Superior temporal gyrus (tissue), 1 donor: ENCODE data around the gene POPDC2.
"Not testable (repeated sequence)": the region's sequence is repeated elsewhere in the genome, so short reads cannot be mapped to it uniquely, and the experiment has no call there.

Source experiments
- DNase-seq: peaks from one replicate; pipeline ENCODE4 v3.0.0-alpha.2; 2016; ENCODE audit errors: extremely low spot score

Gene POPDC2, protein sequence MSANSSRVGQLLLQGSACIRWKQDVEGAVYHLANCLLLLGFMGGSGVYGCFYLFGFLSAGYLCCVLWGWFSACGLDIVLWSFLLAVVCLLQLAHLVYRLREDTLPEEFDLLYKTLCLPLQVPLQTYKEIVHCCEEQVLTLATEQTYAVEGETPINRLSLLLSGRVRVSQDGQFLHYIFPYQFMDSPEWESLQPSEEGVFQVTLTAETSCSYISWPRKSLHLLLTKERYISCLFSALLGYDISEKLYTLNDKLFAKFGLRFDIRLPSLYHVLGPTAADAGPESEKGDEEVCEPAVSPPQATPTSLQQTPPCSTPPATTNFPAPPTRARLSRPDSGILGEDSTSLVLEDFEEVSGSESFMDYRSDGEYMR

GRCh38 chr3:119660474-119661440 is at the start of gene POPDC2:
POPDC2 (minus strand) TSS chr3:119660589; CDS start chr3:119660423, 166 bp downstream.
- DNase-seq = no peak

DNA sequence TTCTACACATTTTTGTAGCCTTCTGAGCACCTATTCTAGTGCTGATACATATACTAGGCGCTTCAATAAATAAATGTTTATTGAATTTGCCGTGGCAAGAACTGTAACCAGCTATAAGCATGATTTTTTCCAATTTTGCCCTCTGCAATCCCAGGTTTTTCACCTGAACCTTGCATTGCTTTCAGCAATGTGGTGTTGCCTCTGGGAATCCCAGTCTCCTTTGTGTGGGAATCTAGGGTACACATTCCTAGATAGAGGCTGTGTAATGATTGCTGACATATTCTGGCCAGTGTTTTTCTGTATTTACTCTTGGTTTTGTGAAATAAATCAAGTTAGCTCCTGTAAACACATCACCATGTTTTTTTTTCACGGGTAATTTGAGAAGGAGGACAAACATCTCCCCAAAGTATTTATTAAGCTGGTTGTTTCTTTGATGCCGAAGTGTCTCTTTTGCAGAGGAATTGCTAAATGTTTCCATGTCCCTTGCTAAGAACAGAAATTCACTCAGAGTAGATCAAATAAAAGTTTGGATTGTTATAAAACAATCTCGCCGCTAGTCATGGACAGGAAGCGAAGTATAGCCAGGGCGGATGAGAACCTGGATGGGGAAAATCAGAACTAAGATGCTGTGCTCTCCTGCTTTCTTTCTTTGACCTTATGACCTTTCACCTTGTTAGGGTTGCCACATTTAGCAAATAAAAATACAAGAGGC is 43.6 kb upstream of the POPDC2 start:
- DNase-seq = no peak

DNA sequence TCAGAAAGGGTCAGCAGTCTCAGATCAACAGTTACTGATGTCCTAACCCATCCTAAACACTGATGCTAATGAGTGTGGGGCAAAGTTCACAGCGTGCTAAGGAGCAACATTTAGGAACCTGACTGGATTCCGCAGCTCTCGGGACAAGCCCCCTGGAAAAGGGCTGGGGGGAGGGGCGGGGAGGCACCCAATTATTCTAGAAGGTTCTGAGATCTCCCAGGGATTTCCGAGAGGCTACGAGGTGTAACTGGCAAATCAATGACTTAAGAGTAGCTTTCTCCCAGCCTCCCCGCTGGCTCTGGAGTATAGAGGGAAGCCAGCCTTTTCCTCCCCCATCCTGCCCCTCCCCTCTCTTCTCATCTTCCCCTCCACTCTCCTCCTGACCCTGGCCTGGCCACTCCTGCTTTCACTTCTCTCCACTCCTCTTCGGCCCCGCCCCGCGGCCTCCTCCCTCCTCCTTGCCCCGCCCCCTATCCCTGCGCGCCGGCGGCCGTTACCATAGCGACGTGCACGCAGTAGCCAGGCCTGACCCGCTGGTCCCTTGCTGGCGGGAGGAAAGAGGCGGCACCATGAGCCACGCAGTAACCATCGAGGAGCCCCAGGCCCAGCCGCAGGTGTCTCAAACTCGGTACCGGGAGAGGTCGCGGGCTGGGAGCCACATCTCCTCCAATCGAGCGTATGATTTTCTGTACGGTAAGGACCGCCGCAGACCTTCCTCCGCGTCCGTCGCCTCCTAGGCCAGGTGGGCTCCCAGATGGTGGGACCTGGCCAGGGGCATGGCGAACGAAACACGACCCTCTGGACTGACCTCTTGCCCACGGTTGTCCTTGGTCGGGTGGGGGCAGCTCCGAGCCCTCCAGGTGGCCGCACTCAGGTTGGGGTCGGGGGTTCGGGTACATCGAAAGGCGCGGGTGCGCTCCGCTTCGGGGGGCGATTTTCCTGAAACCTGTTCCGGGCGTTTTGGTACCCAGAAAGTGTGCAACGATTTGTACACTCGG is 42.4 kb upstream of the POPDC2 start, which contains the start of gene CFAP91:
CFAP91 (plus strand) TSS at position 493 of the 998 bp plus-strand sequence; CDS start at position 570, 77 bp downstream.
- DNase-seq = peak; percentile 85

DNA sequence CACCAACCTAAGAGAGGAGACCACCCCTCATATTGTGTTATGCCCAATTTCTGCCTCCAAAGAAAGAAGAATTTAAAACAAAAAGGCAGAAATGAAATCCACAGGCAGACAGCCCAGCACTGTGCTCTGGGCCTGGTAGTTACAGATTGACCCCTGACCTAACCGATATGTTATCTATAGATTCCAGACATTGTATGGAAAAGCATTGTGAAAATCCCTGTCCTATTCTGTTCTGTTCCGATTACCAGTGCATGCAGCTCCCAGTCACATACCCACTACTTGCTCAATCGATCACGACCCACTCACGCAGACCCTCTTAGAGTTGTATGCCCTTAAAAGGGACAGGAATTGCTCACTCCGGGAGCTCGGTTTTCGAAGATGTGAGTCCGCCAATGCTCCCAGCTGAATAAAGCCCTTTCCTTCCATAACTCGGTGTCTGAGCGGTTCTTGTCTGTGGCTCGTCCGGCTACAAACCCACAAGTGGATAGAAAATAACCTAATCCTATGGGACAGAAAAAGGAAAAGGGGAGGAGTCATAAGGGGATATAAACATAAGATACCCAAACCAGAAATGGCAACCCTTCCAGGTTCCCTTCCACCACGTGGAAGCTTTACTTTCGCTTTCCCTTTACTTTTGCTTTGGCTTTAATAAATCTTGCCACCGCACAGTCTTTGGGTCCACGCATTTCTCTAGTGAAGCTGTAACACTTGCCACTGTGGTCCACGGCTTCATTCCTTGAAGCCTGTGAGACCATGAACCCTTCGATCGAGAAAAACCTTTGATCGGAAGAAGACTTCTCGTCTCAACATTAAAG is 40.7 kb upstream of the POPDC2 start:
- no peak for DNase-seq

DNA sequence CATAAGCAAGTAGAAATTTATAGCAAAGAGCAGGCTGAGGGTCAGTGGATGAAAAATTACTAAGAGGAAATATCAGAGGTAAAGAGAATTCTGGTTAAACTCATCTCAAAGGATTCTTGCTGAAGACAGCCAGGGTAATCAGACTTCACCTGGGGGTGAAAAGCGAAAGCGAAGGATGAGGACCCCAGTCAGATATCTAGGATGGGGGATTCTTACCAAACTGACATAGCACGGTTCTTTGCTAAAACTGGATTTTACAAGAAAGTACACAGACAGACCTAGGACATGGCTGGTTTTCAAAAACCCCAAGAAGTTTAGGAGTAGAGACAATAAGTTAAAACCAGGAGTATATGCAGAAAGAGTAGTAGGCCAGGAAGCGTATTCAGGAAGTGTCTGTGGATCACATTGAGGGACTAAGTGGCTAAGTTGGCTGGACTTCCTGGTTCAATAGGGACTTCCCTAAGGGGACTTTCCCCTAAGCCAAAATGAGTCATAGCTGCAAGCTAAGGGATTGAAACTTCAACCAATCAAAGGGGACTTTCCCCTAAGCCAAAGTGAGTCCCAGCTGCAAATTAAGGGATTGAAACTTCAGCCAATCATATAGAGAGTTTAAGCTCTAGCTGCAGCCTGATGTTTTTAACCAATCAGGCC is 40.0 kb upstream of the POPDC2 start:
- no peak for DNase-seq

GRCh38 chr3:119697394-119697793 is 37.0 kb upstream of the POPDC2 start:
- no peak for DNase-seq

- no peak for DNase-seq
Observed at GRCh38 chr3:119695480-119695879, 35.1 kb upstream of the POPDC2 start.

DNA sequence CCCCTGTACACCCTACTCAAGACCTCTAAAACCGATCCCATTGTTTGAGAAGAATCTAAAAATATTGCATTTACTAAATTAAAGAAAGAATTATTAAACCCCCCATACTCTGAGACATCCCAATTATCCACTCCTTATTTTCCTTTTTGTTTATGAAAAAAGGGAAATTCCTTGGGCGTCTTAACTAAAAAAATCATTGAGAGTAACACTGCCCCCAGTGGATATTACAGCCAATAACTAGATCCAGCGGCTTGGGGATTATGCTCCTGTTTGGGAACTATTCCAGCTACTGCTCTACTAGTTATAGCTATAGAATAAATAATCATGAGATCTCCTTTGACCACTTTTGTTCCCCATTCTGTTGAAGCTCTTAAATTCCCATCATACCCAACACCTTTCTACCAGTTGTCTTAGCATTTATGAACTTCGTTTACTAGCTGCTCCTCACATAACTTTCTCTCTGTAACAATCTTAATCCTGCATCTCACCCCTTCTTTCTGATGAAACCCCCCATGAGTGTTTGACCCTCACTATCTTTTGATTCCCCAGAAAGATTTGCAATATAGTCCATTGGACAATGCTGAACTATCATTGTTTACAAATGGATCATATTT is 29.8 kb upstream of the POPDC2 start:
- DNase-seq = no peak

GRCh38 chr3:119683421-119683820 is 23.0 kb upstream of the POPDC2 start:
- DNase-seq = no peak

DNA sequence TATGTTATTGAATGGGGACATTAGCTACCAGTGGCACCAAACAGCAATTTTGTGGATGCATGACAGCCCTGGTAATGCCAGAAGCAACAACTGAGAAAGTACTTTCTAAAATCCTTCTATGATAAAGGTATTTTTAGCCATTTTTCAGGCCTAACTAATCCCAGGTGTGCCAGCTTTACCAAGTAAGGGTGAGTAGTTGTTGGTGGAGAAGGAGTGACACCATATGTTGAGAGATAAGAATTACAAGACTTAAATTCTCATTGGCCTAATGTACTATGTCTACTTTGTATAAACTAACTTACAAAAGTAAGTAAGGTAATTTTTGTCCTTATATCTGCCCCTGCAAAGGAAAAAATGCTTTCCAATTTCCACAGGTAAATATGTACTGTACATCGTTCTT is 20.9 kb upstream of the POPDC2 start:
- no peak for DNase-seq

GRCh38 chr3:119679874-119680273 is 19.5 kb upstream of the POPDC2 start:
- DNase-seq = no peak

DNA sequence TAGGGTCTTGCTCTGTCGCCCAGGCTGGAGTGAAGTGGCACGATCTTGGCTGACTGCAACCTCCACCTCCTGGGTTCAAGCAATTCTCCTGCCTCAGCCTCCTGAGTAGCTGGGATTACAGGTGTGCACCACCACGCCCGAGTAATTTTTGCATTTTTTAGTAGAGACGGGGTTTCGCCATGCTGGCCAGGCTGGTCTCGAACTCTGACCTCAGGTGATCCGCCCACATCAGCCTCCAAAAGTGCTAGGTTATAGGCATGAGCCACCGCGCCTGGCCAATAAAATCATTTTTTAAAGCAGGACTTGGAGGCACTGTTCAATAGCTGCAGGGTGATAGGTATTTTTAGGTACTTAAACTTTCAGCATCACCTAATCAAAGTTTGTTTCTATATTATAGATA is 17.8 kb upstream of the POPDC2 start:
- not testable (repeated sequence) for DNase-seq

DNA sequence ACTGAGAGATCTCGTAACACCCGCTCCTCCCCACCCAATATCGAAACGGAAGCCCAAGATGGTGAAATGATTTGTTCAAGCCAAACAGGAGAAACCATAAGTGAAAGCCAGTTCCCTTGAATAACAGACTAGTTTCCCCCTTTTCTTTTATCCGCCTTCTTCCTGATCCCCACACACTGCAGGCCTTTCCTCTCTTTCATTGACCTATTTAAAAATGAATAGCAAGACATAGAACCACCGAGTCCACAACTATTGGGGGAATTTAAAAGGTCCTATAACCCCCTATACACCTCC is 17.2 kb upstream of the POPDC2 start:
- no peak for DNase-seq

DNA sequence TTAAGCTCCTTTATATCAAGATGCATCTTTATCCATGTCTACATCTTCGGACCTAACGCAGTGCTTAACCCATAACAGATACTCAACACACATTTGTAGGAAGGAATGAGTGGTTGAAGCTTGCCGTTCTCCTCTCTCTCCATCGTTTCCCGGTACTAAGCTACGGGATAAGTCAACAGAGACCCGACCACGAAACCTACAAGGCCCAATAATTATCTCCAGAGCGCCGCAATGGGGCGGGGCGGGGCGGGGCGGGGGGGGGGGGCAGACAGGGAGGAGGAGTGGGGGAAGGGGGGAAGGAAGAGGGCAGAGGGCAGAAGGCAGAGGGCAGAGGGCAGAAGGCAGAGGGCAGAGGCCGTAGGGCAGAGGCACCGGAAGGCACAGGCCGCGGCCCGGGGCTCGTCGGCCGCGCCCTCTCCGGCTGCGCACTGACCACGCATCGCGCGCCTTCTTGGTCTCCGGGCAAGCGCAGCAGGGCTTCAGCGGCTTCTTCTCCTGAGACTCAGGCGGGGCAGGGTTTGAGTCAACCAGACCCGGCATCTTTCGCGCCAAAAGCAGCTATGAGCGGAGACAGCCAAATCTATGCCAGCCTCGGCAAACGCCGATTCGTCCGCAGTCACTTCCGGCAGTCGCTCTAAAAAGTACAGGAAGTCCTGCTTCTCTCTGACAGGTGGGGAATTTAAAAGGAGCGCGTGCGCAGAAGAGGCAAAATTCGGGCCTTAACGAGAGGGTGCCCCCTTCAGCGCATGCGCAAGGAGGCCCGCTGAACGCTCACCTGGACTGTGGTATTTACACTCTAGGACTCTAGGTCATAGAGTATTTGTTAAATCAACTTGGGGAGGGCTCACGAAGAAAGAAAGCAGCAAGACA is 16.6 kb upstream of the POPDC2 start, which contains the start of gene COX17:
COX17 (minus strand) TSS at position 636 of the 870 bp plus-strand sequence; CDS start at position 540, 96 bp downstream.
- DNase-seq = peak; percentile 97

GRCh38 chr3:119676020-119676419 is 15.6 kb upstream of the POPDC2 start:
- DNase-seq = no peak

- no peak for DNase-seq
Observed at GRCh38 chr3:119675188-119675874, 14.9 kb upstream of the POPDC2 start.

DNA sequence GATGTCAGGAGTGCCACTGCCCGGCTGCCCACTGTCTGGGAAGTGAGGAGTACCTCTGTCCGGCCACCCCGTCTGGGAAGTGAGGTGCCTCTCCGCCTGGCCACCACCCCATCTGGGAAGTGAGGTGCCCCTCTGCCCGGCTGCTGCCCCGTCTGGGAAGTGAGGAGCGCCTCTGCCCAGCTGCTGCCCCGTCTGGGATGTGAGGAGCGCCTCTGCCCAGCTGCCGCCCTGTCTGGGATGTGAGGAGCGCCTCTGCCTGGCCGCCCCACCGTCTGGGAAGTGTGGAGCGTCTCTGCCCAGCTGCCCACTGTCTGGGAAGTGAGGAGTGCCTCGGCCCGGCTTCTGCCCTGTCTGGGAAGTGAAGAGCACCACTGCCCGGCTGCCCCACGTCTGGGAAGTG is 13.5 kb upstream of the POPDC2 start:
- no peak for DNase-seq
